ENCODE data around the gene PLD1. TPM values are rescaled to one million over a fixed set of nuclear protein-coding genes. Genes with fewer than 3 reads are reported as not detected.

The PLD1 gene
- total RNA-seq, 1 donor from 2014 or later = not detected

DNA sequence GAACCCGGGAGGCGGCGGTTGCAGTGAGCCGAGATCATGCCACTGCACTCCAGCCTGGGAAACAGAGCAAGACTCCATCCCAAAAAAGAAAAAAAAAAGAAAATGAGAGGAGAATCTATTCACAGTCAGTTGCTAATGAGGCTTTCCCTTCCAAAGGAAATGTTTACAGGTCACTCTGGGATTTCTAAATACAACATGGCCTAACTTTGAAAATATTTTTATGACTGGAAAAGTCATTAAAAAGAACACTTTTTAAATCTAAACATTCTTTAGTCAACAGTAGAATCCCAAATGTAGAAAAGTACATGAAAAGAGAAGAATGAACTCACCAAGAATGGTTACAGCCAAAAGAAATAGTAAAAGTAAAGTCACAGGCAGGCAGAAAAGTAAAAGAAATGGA, 78.6 kb downstream of the PLD1 start:
- Mint-ChIP-seq H3K27ac (no peak overlapping the region), H3K4me1 (no peaks in the 10 kb centered on the region), H3K36me3 (ENCODE audit: low read depth) (no peaks in the 10 kb centered on the region), H3K4me3 (no peak overlapping the region), H3K27me3 (no peaks in the 10 kb centered on the region), H3K9me3 (no peaks in the 10 kb centered on the region)
- CTCF ChIA-PET = no interaction called here
- POLR2A ChIA-PET = no interaction called here
- no peak for DNase-seq
- ATAC-seq (ENCODE audit: low read depth) = no peak
- TF ChIP-seq, protein P1, sequence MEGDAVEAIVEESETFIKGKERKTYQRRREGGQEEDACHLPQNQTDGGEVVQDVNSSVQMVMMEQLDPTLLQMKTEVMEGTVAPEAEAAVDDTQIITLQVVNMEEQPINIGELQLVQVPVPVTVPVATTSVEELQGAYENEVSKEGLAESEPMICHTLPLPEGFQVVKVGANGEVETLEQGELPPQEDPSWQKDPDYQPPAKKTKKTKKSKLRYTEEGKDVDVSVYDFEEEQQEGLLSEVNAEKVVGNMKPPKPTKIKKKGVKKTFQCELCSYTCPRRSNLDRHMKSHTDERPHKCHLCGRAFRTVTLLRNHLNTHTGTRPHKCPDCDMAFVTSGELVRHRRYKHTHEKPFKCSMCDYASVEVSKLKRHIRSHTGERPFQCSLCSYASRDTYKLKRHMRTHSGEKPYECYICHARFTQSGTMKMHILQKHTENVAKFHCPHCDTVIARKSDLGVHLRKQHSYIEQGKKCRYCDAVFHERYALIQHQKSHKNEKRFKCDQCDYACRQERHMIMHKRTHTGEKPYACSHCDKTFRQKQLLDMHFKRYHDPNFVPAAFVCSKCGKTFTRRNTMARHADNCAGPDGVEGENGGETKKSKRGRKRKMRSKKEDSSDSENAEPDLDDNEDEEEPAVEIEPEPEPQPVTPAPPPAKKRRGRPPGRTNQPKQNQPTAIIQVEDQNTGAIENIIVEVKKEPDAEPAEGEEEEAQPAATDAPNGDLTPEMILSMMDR (IDR thresholded peaks at IDR 0.05) = no peak
- intact Hi-C loops (cut with micrococcal nuclease) = no loop called here

GRCh38 chr3:171729452-171730334, 80.6 kb downstream of the PLD1 start:
- H3K27me3 Mint-ChIP-seq = no peaks in the 10 kb centered on the region
- POLR2A ChIA-PET = no interaction called here
- H3K4me3 Mint-ChIP-seq = no peak overlapping the region
- no peaks in the 10 kb centered on the region for H3K4me1 Mint-ChIP-seq
- DNase-seq = no peak
- H3K36me3 Mint-ChIP-seq (ENCODE audit: low read depth) = no peaks in the 10 kb centered on the region
- CTCF ChIA-PET = no interaction called here
- intact Hi-C loops (cut with micrococcal nuclease) = no loop called here
- ATAC-seq (ENCODE audit: low read depth) = no peak
- TF ChIP-seq, protein P1 (IDR thresholded peaks at IDR 0.05) = no peak
- H3K9me3 Mint-ChIP-seq = no peaks in the 10 kb centered on the region
- no peak overlapping the region for H3K27ac Mint-ChIP-seq

GRCh38 chr3:171727288-171727687, 83.0 kb downstream of the PLD1 start:
- ATAC-seq (ENCODE audit: low read depth) = no peak
- Mint-ChIP-seq H3K27me3 (no peaks in the 10 kb centered on the region), H3K9me3 (no peaks in the 10 kb centered on the region), H3K36me3 (ENCODE audit: low read depth) (no peaks in the 10 kb centered on the region), H3K27ac (no peak overlapping the region), H3K4me1 (no peaks in the 10 kb centered on the region), H3K4me3 (no peak overlapping the region)
- no peak for DNase-seq
- TF ChIP-seq, protein P1 (IDR thresholded peaks at IDR 0.05) = no peak
- POLR2A ChIA-PET = no interaction called here
- CTCF ChIA-PET = no interaction called here
- intact Hi-C loops (cut with micrococcal nuclease) = no loop called here

GRCh38 chr3:171718493-171719185, 91.6 kb downstream of the PLD1 start:
- CTCF ChIA-PET = no interaction called here
- Mint-ChIP-seq H3K4me3 (no peak overlapping the region), H3K4me1 (no peaks in the 10 kb centered on the region), H3K27ac (no peak overlapping the region), H3K27me3 (no peaks in the 10 kb centered on the region), H3K9me3 (no peaks in the 10 kb centered on the region), H3K36me3 (ENCODE audit: low read depth) (no peaks in the 10 kb centered on the region)
- DNase-seq (no peak), ATAC-seq (ENCODE audit: low read depth) (no peak)
- POLR2A ChIA-PET = no interaction called here
- intact Hi-C loops (cut with micrococcal nuclease) = no loop called here
- TF ChIP-seq, protein P1 (IDR thresholded peaks at IDR 0.05) = no peak

DNA sequence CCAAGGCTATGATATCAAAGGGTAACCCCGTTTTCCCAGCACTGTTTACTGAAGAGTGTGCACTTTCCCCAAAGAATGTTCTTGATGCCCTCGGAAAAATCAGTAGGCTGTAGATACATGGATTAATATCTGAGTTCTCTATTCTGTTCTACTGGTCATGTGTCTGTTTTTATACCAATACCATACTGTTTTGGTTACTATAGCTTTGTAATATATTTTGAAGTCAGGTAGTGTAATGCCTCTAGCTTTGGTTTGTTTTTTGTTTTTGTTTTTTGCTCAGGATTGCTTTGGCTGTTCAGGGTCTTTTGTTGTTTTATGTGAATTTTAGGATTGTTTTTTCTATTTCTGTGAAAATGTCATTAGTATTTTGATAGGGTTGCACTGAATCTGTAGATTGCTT, 95.1 kb downstream of the PLD1 start:
- no peaks in the 10 kb centered on the region for H3K27me3 Mint-ChIP-seq
- TF ChIP-seq, protein P1 (IDR thresholded peaks at IDR 0.05) = no peak
- ATAC-seq (ENCODE audit: low read depth) = no peak
- no peaks in the 10 kb centered on the region for H3K9me3 Mint-ChIP-seq
- no peak overlapping the region for H3K27ac Mint-ChIP-seq
- CTCF ChIA-PET = no interaction called here
- intact Hi-C loops (cut with micrococcal nuclease) = no loop called here
- no peaks in the 10 kb centered on the region for H3K36me3 Mint-ChIP-seq (ENCODE audit: low read depth)
- H3K4me3 Mint-ChIP-seq = no peak overlapping the region
- no peak for DNase-seq
- POLR2A ChIA-PET = no interaction called here
- no peaks in the 10 kb centered on the region for H3K4me1 Mint-ChIP-seq

Measured in activated B cell treated with CpG ODN at 0.5 μM for 24 hours (primary cell).